GM12801 (cell line): ENCODE data around the gene PNKP.

Source experiments
- CTCF ChIP-seq: IDR thresholded peaks from one replicate; pipeline ENCODE4 v1.5.1; 2011; ENCODE audit warnings: control low read depth; ENCODE audit not compliant: insufficient read length; ENCODE audit errors: extremely low read depth

Gene PNKP

GRCh38 chr19:49837009-49837310, 30.4 kb downstream of the PNKP start:
- TF ChIP-seq CTCF, result no peak

GRCh38 chr19:49836176-49837008, 31.0 kb downstream of the PNKP start:
- TF ChIP-seq CTCF, result no peak

GRCh38 chr19:49835562-49835961, 31.8 kb downstream of the PNKP start:
- no peak for TF ChIP-seq CTCF

GRCh38 chr19:49833599-49833998, 33.8 kb downstream of the PNKP start:
- no peak for TF ChIP-seq CTCF

- no peak for TF ChIP-seq CTCF
These were observed 34.8 kb downstream of the PNKP start for GRCh38 chr19:49832556-49832955.

- no peak for TF ChIP-seq CTCF
These were observed 35.8 kb downstream of the PNKP start for GRCh38 chr19:49831592-49831991.

- no peak for TF ChIP-seq CTCF
These were observed 36.6 kb downstream of the PNKP start for GRCh38 chr19:49830766-49831165.
